ENCODE measurements around the gene SKIDA1.

Gene SKIDA1

DNA sequence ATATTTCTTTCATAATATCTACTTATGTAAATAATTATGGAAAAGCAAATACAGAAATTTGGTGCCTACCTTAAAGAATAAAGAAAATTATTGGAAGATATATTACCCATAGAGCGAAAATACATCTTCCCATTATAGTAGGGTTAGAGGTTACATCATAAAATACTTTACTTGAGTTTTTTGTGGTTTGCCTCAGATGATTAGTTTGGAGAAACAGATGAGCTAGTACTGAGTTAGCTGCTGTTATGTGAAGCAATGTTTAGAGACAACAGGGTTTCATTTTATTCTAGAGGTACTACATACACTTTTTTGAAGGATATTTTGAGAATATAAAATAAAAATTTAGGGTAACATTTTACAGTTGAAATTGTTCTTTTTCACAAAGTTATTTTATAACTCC lies 5.7 kb upstream of the SKIDA1 start:
- TF ChIP-seq, protein P1, sequence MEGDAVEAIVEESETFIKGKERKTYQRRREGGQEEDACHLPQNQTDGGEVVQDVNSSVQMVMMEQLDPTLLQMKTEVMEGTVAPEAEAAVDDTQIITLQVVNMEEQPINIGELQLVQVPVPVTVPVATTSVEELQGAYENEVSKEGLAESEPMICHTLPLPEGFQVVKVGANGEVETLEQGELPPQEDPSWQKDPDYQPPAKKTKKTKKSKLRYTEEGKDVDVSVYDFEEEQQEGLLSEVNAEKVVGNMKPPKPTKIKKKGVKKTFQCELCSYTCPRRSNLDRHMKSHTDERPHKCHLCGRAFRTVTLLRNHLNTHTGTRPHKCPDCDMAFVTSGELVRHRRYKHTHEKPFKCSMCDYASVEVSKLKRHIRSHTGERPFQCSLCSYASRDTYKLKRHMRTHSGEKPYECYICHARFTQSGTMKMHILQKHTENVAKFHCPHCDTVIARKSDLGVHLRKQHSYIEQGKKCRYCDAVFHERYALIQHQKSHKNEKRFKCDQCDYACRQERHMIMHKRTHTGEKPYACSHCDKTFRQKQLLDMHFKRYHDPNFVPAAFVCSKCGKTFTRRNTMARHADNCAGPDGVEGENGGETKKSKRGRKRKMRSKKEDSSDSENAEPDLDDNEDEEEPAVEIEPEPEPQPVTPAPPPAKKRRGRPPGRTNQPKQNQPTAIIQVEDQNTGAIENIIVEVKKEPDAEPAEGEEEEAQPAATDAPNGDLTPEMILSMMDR (conservative IDR thresholded peaks at IDR 0.05), result no peak
- H3K27ac ChIP-seq, result no peak overlapping the region

DNA sequence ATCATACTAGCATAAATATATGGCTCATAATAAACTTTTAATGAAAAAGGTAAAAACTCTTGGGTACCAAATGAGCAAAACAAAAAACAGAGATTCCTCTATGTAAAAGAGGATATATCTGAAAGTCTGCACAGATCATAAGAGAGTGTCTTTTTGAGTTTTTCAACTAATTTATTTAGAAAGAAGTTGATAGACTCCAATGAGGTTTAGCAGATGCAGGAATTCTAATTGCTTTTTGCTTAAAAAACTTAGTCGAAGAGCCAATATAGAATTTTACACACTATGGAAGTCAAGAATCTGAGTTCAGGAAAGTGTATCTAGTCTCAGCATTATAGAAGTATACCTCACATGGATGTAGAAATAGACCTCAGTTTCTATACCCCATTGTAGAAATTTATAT lies 5.2 kb upstream of the SKIDA1 start:
- TF ChIP-seq, protein P1 (conservative IDR thresholded peaks at IDR 0.05), result no peak
- H3K27ac ChIP-seq, result no peak overlapping the region

DNA sequence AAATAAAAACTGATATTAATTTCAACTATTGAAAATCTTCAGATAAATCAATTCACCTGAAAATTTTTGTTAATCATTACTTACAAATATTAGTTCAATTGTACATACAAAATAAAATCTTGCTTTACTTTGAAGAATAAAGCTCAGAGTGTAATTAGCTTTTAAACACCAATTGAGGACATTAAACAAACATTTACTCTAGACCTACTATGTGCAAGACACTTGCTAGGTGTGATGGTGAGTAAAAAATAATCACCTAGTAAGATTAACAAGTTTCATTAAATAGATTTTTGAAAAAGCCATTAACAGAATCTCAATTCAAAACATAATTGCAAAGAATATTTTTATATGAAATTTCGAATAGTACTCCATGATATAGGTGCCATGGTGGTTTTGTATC lies 4.7 kb upstream of the SKIDA1 start:
- H3K27ac ChIP-seq, result no peak overlapping the region
- TF ChIP-seq, protein P1 (conservative IDR thresholded peaks at IDR 0.05), result no peak

DNA sequence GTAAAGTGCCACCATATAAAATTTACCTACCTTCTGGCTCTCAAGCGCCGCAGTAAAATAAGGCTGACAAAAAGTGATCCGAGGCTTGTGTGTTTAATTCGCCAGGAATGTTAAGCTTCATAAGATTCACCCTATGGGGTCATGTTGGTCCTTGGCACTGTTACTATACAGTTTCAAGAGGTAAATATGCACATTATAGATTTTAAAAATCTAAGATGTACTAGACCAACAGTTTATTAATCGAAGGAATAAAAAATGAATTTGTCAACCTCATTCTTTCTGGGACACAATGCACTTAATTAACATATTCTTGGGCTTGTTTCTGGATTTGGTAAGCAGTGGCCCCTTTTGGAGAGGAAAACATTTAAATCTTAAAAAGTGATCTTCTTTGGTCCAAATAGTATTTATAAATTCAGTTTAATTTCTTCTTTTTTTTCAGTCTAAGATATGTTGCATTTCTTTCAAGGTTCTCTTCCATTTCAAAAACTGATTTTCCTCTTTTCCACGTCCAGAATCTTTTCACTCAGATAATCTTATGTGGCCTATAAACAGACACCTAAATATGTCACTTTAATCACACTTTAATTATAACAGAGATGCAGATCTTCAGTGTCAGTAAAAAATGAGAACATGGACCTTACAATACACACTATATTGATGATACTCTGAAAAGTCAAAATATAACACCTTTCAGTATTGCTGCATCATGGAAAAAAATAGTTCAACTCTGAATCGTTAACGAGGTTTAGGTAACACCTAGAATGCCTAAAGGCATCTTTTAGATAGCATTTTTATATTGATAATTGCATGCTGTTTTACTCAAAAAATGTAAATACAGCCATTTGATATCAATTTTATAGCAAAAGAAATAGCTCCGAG lies 3.8 kb upstream of the SKIDA1 start:
- TF ChIP-seq, protein P1 (conservative IDR thresholded peaks at IDR 0.05), result no peak
- H3K27ac ChIP-seq, result no peak overlapping the region

DNA sequence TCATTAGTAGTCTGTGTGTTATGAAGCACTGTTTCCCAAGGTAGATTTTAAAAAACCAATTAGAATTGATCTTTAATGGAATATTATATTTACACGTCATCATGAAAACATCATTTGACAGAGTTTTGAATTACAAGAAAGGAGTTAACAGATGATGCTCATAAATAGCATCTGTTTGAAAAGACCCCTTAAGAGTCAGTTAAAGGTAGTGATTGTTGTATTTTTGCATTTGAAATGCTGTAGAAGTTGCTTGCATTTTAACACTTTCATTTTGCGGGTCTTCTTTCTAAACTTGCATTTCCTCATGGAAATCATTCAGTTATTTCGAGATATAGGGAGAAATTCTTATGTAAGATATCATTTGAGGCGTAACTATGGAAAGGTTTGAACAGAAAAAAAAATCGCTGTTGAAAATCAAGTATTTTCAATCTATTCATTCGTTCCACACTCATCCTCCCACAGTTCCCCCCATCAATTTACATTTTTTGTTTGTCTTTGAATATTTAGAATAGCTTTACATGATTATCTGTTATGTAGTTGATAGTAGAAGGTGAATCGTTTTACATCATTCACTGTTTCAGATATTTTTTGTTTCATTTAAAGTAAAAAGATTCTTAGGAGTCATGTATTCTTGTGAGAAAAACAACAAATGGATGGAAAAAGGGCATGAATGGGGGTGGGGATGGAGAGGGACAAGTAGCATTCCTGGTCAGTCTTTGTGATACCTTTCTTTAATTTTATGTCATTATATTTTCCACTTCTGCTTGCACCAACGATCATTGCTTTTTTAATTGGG lies 3.0 kb upstream of the SKIDA1 start:
- peak overlapping the region; percentile 97 for H3K27ac ChIP-seq
- TF ChIP-seq, protein P1 (conservative IDR thresholded peaks at IDR 0.05), result no peak

DNA sequence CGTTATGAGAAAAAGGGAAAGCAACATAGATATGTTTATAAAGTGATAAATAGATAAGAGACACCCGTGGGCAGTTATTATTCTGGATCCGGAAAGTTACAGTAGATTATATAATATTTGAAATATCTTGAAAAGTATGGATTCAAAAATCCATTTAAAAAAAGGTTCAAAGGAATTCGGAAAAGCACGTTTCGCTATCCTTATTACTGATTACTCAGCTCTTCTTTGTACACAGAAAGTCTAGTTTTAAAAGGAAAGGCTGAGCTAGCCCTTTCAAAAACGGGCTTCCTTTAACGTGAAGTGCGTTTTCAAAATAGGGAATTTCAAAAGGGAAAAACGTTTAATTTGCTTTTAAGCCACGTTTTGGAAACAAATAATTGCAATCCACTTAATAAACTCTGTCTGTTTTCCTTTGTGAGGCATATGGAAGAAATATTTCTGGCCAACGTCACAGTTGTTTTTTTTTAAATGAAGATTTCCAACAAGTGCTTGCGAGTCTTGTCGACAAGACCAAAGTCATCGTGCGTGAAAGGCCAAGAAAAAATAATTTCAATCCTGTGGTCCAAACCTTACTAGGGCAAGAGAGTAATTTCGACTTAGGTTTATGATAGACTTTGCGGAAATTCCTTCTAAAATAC lies 2.2 kb upstream of the SKIDA1 start:
- TF ChIP-seq, protein P1 (conservative IDR thresholded peaks at IDR 0.05), result no peak
- H3K27ac ChIP-seq, result peak overlapping the region; percentile 97

Data from VCaP (cell line).